ENCODE results near the gene E2F1. TPM values are rescaled to one million over a fixed set of nuclear protein-coding genes. Genes with fewer than 3 reads are reported as not detected.
"Not testable (repeated sequence)": the region's sequence is repeated elsewhere in the genome, so short reads cannot be mapped to it uniquely, and the experiment has no call there.

Gene E2F1
- total RNA-seq, 1 donor from 2014 or later: 11.2 TPM

- DNase-seq: no peak
Measured at GRCh38 chr20:33636776-33637175, 49.4 kb downstream of the E2F1 start.

DNA sequence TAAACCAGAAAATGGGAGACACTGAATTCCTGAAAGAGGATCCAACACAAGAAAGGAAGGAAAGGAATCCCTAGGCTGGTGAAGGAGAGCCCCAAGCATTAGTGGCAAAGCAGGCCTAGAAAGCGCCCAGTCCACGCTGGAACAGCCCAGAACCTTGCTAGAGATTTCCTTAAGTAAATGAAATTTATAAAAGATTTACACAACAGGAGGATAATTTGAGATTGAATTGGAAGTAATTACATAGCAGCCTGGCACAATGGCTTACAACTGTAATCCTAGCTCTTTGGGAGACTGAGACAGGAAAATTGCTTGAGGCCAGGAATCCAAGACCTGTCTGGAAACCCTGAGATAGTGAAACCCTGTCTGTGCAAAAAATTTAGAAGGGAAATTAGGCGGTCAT, 50.8 kb downstream of the E2F1 start:
- no peak for DNase-seq

DNA sequence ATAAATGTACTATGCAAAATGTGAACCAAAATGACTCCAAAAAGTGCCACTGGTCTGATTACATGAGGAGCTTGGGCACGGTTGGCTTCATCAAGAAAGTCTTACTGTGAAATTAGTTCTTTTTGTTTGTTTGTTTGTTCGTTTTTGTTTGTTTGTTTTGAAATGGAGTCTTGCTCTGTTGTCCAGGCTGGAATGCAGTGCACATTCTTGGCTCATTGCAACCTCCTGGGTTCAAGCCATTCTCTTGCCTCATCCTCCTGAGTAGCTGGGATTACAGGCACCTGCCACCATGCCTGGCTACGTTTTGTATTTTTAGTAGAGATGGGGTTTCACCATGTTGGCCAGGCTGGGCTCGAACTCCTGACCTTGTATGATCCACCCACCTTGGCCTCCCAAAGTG, 54.3 kb downstream of the E2F1 start:
- DNase-seq: not testable (repeated sequence)

DNA sequence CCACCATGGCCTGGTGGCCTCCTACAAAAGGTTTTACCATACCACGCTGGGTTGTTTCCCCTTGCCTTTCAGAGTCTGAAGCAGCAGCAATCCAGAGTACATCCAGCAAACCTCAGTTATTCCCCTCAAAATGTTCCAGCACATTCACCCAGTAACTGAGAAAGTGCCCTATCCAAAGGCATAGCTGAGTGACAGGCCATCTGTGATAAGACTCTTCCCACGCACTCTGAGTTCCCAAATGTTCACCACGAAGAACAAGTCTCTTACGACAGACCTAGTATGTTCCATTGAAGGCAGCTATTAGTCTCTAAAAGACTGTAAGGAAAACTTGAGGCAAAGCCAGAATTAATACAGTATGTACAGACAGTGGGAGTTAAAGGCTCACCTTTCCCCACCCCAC, 55.7 kb downstream of the E2F1 start:
- no peak for DNase-seq

DNA sequence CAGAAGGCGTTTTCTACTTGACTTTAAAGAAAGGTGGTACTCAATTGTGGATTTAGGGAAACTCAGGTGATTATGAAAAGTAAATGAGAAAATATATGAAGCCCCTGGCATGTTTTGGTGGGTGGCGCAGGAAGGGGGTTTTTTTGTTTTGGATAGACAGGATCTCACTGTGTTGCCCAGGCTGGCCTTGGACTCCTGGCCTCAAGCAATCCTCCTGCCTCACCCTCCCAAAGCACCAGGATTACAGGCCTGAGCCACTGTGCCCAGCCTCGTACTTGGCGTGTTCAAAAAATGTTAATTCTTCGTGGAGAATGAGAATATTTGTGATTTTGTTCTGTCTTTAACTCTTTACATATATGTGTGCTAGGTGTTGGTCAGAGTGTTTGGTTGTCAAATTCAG, 56.2 kb downstream of the E2F1 start:
- DNase-seq: no peak

DNA sequence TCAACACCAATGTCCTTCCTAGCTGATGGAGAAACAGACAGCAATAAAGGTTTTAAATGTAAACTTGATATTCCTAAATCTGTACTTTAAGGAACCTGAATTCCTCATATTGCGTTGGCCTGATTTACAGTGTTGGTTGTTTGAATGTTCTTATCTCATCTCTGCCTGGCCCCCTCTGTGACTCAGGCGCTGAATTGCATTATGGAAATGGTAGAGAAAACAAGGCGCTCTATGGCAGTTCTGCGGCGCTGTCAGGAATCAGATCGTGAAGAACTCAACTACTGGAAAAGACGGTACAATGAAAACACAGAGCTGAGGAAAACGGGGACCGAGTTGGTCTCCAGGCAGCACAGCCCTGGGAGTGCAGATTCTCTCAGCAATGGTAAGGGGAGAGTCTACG, 56.7 kb downstream of the E2F1 start:
- no peak for DNase-seq

- no peak for DNase-seq
Measured at GRCh38 chr20:33627577-33628216, 58.5 kb downstream of the E2F1 start.

DNA sequence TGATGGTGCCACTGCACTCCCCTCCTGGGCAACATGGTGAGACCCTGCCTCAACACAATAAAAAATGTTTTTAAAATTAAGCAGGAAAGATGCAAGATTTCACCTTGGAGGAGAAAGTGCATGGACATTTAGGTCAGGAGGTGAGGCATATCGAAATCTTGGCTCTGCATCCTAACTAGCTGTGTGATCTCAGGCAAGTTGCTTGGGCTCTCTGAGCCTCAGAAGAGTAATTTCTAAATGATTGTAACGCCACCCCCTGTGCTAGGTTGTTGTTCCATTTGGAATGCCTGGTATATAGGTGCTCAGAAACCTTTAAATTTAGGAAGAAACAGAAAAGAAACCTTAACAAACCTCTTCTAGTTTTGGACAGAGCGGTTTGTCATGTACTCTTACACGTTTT, 60.0 kb downstream of the E2F1 start:
- DNase-seq: no peak

Other genes starting within 250 kb of the E2F1 start
- gene SNTA1, start 242.6 kb downstream of the E2F1 start, total RNA-seq: 7.2 and 8.8 TPM in 2 replicates
- gene CBFA2T2, start 196.3 kb downstream of the E2F1 start, total RNA-seq: 4.2 and 5.3 TPM in 2 replicates
- 0.05 TPM in 1 of 2 replicates, not detected in the other for gene C20orf144, start 24.1 kb downstream of the E2F1 start, total RNA-seq
- gene ACTL10, start 19.4 kb downstream of the E2F1 start, total RNA-seq: 1.9 and 2.2 TPM in 2 replicates
- 10.2 and 12.4 TPM in 2 replicates for gene NECAB3, start 12.0 kb downstream of the E2F1 start, total RNA-seq
- gene PXMP4, start 33.9 kb upstream of the E2F1 start, total RNA-seq: 4.3 and 5.0 TPM in 2 replicates
- gene ZNF341, start 45.6 kb upstream of the E2F1 start, total RNA-seq: 1.9 and 2.4 TPM in 2 replicates
- gene CHMP4B, start 125.0 kb upstream of the E2F1 start, total RNA-seq: 58.2 and 58.8 TPM in 2 replicates

Measured in dermis blood vessel endothelial cell (primary cell).